ENCODE data around the gene CLSTN1. TPM values are rescaled to one million over a fixed set of nuclear protein-coding genes. Genes with fewer than 3 reads are reported as not detected.

The CLSTN1 gene
- total and polyA plus RNA-seq, 2 of the 8 experiments (the other 6 are each of a cell fraction or from before 2014, with no cell fraction given) = 34.2 to 97.4 TPM

- FAIRE-seq (no peak), DNase-seq (ENCODE audit: low read depth in 1 of 2, low spot score in 2 of 2) (no peak)
- Histone ChIP-seq H3K18ac (ENCODE audit: extremely low read depth, low read length) (no peak overlapping the region), H3K56ac (replicated peaks; ENCODE audit: insufficient read length, low read depth, low read length) (no peak overlapping the region), H3K27me3 (replicated peaks in 1 of 4; ENCODE audit: control insufficient read depth in 3 of 4, extremely low read depth in 1 of 4, insufficient read depth in 3 of 4, low read length in 3 of 4) (no peaks in the 10 kb centered on the region), H2BK120ac (replicated peaks; ENCODE audit: low read depth, low read length) (no peak overlapping the region), H2AFZ (ENCODE audit: low read length) (no peak overlapping the region), H4K91ac (replicated peaks; ENCODE audit: insufficient read length, low read length) (no peak overlapping the region), H2BK20ac (ENCODE audit: low read length) (no peak overlapping the region), H4K5ac (ENCODE audit: insufficient read length, low read depth, low read length) (no peak overlapping the region), H3K23me2 (ENCODE audit: low read depth, low read length) (no peaks in the 10 kb centered on the region), H3K4me3 (ENCODE audit: extremely low read depth in 1 of 4, insufficient read depth in 2 of 4, low read depth in 3 of 4, low read length in 4 of 4) (no peak overlapping the region), H3K14ac (ENCODE audit: insufficient read length) (no peak overlapping the region), H3K36me3 (ENCODE audit: control insufficient read depth in 2 of 4, insufficient read depth in 4 of 4, low read length in 3 of 4) (peaks cover 33 to 80% (median 57%) of the 10 kb centered on the region in 4 experiments), H3K9ac (replicated peaks in 1 of 4; ENCODE audit: extremely low read depth in 1 of 4, low read depth in 3 of 4, low read length in 3 of 4) (no peak overlapping the region), H3K4me2 (ENCODE audit: insufficient read depth in 1 of 2, low read depth in 2 of 2, low read length in 2 of 2) (no peak overlapping the region), H2BK12ac (ENCODE audit: low read depth, low read length) (no peak overlapping the region), H4K8ac (ENCODE audit: extremely low read depth, insufficient read depth, low read length) (no peak overlapping the region), H2AK5ac (ENCODE audit: low read depth, low read length) (no peak overlapping the region), H3K79me2 (ENCODE audit: control insufficient read depth in 1 of 2, insufficient read depth in 2 of 2, low read length in 2 of 2) (no peaks in the 10 kb centered on the region), H3K27ac (ENCODE audit: low read depth, low read length) (no peak overlapping the region; the same call in 1 of the 2 replicates), H4K20me1 (replicated peaks in 1 of 2; ENCODE audit: control insufficient read depth in 1 of 2, insufficient read depth in 2 of 2, low read length in 2 of 2) (peaks cover 0 to 9% of the 10 kb centered on the region in 2 experiments), H2BK5ac (ENCODE audit: low read depth, low read length) (peak overlapping the region; percentile 8; the same call in 1 of the 2 replicates), H3K9me3 (ENCODE audit: insufficient read depth in 2 of 2, low read depth in 1 of 2, low read length in 1 of 2) (peaks cover 0 to 4% of the 10 kb centered on the region in 2 experiments; a peak in 2 of 4 replicates), H3K79me1 (ENCODE audit: low read depth, low read length) (no peaks in the 10 kb centered on the region), H3K4me1 (replicated peaks in 1 of 4; ENCODE audit: control insufficient read depth in 3 of 4, insufficient read depth in 4 of 4, low read length in 3 of 4) (no peaks in the 10 kb centered on the region), H2BK15ac (ENCODE audit: low read length) (no peak overlapping the region), H3K4ac (replicated peaks; ENCODE audit: insufficient read length, low read depth, low read length) (no peak overlapping the region), H3K23ac (ENCODE audit: insufficient read length) (no peak overlapping the region)
- CTCF ChIA-PET (ENCODE audit: partially characterized antibody) = interaction anchor here (1.1 to 3.3 kb wide), 3 partner anchors 10 to 29 kb away, joined by 3 to 18 read pairs (median 3); no protein-coding TSS in a partner anchor
- POLR2A ChIA-PET (ENCODE audit: partially characterized antibody) = interaction anchor here (0.6 kb wide), 1 partner anchor 134 kb away, joined by 3 read pairs; no protein-coding TSS in a partner anchor
- WGBS, 2 experiments (ENCODE audit: extremely low coverage in 1 of 2, insufficient coverage in 1 of 2, insufficient read length in 1 of 2, insufficient replicate concordance in 2 of 2, low coverage in 1 of 2, low lambda C conversion rate in 2 of 2, missing lambda C conversion rate in 1 of 2) = 91% methylated on average over 17 of the region's 18 CpGs; no CpG with 5 or more reads in 1 of the 2 experiments
- TF ChIP-seq TAF1 (IDR thresholded peaks at IDR 0.05; ENCODE audit: low read depth, low read length) (no peak), ASH2L (IDR thresholded peaks at IDR 0.05; ENCODE audit: low read length) (no peak), ATF2 (IDR thresholded peaks at IDR 0.05; ENCODE audit: low read length) (no peak), SP4 (IDR thresholded peaks at IDR 0.05; ENCODE audit: low read length) (no peak), KDM1A (IDR thresholded peaks at IDR 0.05; ENCODE audit: borderline replicate concordance, low read length) (no peak), BRCA1 (IDR thresholded peaks at IDR 0.05; ENCODE audit: low read depth, low read length) (no peak), EZH2 (IDR thresholded peaks at IDR 0.05; ENCODE audit: low read depth, low read length, severe bottlenecking) (no peak), HDAC2 (IDR thresholded peaks at IDR 0.05; ENCODE audit: borderline replicate concordance in 1 of 2, low read depth in 2 of 2, low read length in 2 of 2) (no peak), CTCF (IDR thresholded peaks at IDR 0.05; ENCODE audit: control extremely low read depth in 1 of 3, insufficient read depth in 1 of 3, low read depth in 1 of 3, low read length in 3 of 3) (no peak)
Observed at GRCh38 chr1:9731561-9731960, 92.2 kb downstream of the CLSTN1 start.

All from H1 (cell line).